Stimulated activated CD4-positive, alpha-beta T cell treated with anti-CD3 and anti-CD28 coated beads, Interleukin-1b, Interleukin-23, amount 100 ng/mL, for 1 hour (primary cell): ENCODE data around the gene ZNF778.
A peak's percentile ranks its signal among the peaks of the same experiment; 100 is the strongest.

ENCODE experiments used
- DNase-seq, 2 donors: peaks; one replicate each; pipeline ENCODE4 v3.0.0-alpha.2; 2020; ENCODE audit warnings: low read depth in 2 of 2

The ZNF778 gene

GRCh38 chr16:89194340-89195311 lies 22.9 kb upstream of the ZNF778 start:
- no peak for DNase-seq

GRCh38 chr16:89195521-89196171 lies 21.9 kb upstream of the ZNF778 start:
- no peak for DNase-seq

DNA sequence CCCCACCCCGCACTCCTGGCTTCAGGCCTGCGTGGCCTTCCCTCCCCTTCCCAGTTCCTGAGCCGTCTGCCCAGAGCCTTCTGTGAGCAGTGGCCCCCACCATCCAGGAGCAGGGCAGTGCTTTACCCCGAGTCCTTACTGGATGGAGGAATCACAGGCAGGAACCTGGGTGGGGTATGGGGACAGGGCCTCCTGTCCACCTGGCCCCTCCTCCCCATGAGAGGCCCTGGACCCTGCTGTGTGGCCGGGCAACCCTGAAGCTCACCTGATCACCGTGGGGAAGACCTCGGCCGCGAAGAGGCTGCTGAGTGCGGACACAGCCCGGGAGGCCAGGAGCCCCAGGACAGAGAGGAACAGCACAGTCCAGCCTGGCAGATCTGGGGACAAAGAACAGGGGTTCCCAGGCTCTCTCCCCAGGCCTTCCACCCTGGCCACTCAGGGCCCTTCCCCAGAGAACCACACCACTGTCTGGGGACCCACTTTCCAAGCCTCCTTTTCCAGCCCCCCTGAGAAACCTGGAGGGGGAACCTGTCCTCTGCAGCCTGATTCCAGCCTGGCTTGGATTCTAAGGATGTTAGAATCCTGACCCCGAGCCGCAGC lies 20.4 kb upstream of the ZNF778 start:
- DNase-seq = no peak

- no peak for DNase-seq
Measured at GRCh38 chr16:89197633-89198416, 19.7 kb upstream of the ZNF778 start.

GRCh38 chr16:89198417-89199240 lies 18.9 kb upstream of the ZNF778 start:
- no peak for DNase-seq

- DNase-seq = no peak
Measured at GRCh38 chr16:89199241-89200123, 18.0 kb upstream of the ZNF778 start.

DNA sequence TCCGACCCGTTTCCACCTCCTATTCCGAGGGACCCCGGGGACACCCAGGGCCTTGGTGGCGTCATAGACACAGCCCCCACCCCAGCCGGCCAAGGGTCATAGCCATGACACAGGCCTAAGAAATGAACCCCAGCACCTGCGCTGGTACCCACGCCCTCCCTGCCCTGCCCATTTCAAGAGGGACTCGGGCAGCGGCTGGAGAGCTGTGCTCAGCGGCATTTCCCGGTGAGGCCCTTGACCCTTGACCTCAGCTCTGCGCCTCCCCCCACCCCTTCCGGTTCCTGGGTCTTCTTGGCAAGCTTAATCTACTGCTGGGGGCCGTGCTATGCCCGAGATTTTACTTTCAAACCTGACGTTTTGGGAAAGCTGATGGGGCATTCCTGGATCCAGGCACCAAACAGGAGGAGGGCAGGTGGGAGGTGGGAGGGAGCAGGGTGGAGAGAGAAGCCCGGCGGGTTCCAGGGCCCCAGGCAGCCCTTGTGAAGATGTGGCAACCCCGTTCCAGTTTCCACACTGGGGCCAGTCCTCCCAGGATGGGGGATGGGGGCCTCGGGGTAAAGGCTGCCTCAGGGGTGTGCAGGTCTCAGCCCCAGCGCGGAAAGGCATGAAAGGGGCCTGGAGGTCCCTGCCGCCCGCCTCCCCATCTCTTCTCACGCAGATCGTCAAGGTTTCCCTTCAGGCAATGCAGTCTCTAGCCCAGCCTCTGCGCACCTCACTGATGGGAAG lies 17.2 kb upstream of the ZNF778 start, which contains the start of gene SLC22A31:
SLC22A31 (minus strand) TSS at position 414 of the 726 bp plus-strand sequence; CDS start at position 378, 36 bp downstream.
- DNase-seq = no peak

DNA sequence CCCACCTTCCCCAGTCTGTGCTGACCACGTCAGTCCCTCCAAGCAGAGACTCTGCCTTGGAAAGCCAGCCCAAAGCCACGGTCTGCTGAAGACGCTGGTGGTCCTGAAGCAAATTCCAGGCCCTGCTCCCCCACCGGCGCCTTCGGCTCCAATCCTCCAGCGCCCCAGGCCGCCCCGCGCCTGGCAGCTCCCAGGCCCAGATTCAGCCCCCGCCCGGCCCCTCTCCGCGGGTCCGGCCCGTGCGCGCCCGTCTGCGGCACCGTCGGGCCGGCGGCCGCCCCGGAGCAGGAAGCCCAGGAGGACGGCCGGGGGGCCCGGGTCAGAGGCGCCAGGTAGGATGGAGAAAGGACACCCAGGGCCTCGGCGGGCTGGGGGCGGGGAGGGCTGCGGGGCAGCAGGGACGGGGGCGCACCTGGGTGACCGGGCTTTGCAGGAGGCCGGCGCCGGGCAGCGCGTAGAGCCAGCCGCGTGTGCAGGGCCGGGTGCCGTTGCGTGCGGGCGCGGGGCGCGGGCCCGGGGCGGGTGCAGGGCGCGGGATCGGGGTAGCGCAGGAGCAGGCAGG lies 16.6 kb upstream of the ZNF778 start:
- DNase-seq = no peak

- peak; percentile 55 to 74 for DNase-seq
Measured at GRCh38 chr16:89201439-89202377, 15.8 kb upstream of the ZNF778 start.

DNA sequence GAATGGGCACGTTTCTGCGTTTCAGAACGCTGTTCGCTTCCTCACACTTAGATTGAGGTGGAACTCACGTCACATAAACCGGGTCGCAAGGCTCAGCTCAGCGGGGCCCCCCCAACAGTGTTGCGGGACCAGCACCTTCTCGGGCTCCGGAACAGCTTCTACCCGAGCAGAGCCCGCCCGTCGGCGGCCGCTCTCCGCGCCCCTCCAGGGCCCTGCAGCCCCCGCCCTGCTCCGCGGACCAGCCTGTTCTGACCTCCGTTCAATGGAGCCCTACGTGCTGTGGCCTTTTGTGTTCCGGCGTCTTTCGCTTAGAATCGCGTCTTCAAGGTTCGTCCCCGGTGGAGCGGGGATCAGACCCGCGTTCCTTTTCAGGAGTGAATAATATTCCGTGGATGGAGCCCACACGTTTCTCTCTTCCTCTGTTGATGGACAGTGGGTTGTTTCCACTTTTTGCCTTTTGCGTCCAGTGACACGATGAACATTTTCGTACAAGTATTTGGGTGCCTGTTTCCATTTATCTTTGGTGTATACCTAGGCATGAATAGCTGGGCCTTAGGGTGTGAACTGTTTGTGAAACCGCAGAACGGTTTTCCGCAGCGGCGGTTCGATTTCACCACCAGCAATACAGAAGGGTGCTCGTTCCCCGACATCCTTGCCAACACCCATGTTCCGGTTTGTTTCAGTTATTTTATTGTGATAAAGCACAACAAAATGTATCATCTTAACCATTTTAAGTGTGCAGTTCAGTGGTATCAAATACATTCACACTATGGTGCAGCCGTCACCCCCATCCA lies 14.9 kb upstream of the ZNF778 start:
- no peak for DNase-seq

DNA sequence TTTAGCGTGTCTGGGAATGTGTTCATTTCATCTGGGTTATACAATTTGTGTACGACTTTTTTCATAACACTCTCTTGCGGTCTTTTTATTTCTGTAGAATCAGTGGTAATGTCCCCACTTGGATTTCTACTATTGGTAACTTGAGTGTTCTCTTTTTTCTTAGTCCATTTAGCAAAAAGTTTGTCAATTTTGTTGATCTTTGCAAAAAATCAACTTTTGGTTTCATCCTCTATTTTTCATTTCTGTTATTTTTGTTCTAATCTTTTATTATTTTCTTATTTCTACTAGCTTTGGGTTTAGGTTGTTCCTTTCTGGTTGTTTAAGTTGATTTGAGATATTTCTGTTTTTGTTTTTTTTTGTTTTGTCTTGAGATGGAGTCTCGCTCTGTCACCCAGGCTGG lies 9.5 kb upstream of the ZNF778 start:
- DNase-seq = no peak

DNA sequence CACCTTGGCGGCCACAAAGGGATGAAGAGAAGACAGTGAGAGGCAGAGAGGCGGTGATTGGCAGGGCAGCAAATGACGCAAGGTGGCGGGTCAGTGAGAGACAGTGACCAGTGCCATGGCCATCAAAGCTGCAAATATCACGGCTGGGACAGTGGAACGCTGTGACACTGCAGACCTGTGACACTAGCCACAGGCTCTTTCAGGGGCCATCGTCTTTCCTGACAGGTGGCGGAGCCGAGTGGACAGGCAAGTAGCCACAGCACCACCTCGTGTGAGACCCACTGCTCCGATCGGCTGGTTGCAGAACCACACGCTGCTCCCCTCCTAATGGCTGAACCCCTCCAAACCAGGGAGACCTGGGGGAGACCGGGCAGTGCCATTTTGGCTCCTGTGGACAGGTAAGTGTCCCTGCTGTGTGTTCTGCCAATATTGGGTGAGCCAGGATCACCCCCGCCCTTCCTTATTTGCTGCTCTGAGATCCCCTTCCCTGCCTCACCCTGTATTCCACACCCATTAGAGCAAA lies 7.9 kb upstream of the ZNF778 start:
- no peak for DNase-seq

DNA sequence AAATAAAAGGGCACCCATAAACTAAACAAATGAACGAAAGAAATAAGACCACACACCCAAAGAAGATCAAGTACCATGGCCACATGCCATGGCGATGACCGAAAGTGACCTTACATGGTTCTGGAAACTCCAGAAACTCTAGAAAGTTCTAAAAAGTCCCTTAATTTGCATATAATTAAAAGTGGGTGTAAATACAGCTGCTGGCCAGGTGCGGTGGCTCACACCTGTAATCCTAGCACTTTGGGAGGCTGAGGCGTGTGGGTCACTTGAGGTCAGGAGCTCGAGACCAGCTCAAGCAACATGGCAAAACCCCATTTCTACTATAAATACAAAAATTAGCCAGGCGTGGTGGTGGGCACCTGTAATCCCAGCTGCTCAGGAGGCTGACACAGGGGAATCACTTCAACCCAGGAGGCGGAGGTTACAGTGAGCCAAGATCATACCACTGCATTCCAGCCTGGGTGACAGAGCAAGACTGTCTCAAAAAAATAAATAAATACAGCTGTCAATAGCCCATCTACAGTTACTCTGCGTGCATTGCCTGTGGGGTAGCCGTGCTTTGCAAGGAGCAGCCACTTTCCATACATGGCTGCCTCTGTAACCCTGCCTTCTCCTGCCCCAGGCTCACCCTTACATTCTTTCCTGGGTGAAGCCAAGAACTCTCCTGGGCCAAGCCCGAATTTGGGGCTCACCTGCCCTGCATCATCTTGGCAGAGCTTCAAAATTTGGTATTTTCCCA lies 7.2 kb upstream of the ZNF778 start:
- DNase-seq = no peak

- DNase-seq = no peak
Measured at GRCh38 chr16:89210904-89211515, 6.5 kb upstream of the ZNF778 start.
